Amniotic stem cell (primary cell): ENCODE data around the gene CREB3L1.
"Not testable (repeated sequence)": the region's sequence is repeated elsewhere in the genome, so short reads cannot be mapped to it uniquely, and the experiment has no call there.

Source experiments
- DNase-seq: peaks from one replicate; lab custom pipeline; 2025; lab: John Stamatoyannopoulos, UW

Gene CREB3L1

GRCh38 chr11:46295312-46296058 is 18.0 kb downstream of the CREB3L1 start:
- DNase-seq = peak; percentile 36

DNA sequence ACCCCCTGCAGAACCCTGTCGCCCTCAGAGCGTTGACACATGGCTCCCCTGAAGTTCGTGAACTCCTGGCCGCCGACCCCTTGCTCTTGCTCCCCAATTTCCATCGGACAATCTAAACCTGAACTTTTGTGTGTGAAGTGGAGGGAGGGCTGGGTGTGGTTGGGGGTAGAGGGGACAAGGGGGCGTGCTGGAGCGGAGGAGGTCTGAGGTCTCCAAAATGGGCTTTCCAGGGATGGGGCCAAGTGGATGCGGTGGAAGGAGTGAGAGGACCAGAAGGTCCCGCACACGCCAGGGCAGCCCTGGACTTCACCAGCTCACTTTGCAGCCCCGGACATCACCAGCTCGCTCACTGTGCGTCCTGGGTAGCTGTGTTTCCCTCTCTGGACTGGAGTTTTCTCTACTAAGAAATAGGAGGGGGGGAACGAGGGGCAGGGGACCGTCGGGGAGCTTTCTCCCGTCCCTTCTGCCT is 18.6 kb downstream of the CREB3L1 start:
- DNase-seq = no peak

DNA sequence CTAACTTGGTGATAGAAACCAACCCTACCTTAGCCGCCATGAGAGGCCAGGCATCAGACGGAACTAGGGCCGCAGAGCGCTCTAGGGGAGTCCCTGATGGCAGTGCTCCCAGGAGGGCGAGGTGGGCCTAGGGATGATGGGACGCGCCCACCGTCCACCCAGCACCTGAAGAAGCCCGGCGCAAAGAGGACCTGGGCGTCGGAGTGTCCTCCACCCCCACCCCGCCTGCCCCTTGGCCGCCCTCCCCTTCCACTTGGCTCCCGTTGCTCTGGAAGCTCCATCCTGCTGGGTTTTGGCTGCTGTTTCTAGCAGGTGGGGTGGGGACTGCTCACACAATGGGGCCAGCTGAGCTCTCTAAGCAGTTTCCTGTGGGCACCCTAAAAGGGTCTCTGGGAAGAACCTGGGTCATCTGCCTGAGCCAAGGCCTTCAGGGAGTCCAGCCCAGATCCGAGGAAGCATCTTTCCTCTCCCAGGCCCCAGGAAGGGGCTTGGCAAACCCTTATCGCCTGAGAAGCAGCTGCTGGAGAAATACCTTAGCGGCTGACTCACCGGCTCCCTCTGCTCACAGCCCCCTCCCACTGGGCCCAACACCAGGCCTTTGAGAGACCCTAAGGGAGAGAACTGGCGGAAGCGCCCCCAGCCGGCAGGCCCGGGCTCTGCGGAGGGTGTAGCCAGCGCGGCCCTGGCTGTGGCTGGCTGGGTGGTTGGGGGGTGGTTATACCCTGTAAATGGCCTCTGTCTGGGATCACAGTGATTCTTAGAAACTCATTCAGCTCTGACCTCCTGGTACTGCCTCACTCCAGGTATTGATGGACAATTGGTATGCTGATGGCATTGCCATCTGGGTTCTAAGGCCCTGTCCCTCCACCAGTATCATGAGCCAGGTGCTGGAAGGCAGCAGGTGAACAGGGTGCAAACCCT is 19.3 kb downstream of the CREB3L1 start:
- DNase-seq = peak; percentile 74

- DNase-seq = peak; percentile 55
Observed at GRCh38 chr11:46298699-46299433, 21.4 kb downstream of the CREB3L1 start.

- no peak for DNase-seq
Observed at GRCh38 chr11:46299451-46299961, 22.0 kb downstream of the CREB3L1 start.

DNA sequence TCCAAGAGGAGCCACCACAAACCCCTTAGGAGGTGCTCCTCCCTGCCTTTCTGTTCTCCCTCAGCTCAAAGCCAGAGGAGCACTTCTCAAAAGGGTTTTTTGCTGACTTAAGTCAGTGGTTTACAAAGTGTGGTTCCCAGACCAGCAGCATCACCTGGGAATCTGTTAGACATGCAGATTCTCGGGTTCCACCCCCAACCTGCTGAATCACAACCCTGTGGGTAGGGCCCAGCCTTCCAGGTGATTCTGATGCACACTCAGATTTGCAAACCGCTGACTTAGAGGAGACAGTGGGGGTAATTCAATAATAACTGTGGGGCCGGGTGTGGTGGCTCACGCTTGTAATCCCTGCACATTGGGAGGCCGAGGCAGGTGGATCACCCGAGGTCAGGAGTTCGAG is 22.8 kb downstream of the CREB3L1 start:
- DNase-seq = no peak

GRCh38 chr11:46302866-46303265 is 25.4 kb downstream of the CREB3L1 start:
- no peak for DNase-seq

DNA sequence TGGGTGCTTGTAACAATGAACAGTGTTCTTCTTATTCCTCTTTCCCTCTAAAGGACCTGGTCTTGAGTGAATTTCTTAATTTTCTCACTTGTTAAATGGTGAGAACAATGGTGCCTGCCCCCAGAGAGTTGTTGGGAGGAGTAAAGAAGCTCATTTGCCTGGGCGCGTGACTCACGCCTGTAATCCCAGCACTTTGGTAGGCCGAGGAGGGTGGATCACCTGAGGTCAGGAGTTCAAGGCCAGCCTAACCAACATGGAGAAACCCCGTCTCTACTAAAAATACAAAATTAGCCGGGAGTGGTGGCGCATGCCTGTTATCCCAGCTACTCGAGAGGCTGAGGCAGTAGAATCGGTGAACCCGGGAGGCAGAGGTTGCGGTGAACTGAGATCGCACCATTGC is 26.6 kb downstream of the CREB3L1 start:
- not testable (repeated sequence) for DNase-seq

- DNase-seq = no peak
Observed at GRCh38 chr11:46304605-46305179, 27.2 kb downstream of the CREB3L1 start.

DNA sequence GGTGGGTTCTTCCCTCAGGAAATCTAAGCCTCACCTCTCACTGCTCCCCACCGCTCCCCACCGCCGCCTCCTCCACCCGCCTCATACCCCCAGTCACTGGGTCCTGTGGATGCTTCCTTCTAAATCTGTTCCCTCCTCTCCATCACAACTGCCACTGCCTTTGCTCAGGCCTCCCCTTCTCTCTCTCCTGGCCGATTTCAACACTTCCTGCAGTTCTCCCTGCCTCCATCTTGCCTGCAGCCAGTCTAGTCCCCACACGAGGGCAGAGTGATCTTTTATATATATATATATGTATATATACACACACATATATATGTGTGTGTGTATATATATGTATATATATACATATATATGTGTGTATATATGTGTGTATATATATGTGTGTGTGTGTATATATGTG is 27.8 kb downstream of the CREB3L1 start:
- no peak for DNase-seq

DNA sequence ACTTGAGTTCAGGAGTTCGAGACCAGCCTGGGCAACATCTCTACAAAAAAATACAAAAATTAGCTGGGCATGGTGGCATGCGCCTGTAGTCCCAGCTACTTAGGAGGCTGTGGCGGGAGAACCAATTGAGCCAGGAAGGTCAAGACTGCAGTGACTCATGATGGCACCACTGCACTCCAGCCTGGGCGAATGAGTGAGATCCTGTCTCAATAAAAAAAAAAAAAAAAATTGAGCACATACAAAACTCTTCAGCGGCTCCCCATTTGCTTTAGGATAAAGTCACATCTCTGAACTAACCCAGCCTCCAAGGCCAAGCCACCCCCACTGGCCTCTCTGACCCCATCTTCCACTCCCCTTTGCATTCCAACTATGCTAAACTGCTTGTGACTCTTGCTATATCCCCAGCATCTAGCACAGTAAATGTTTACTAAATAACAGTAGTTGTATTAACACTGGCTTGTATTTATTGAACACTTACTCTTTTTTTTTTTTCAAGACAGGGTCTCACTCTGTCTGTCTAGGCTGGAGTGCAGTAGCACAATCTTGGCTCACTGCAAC is 28.9 kb downstream of the CREB3L1 start:
- no peak for DNase-seq

- no peak for DNase-seq
Observed at GRCh38 chr11:46307369-46307768, 29.9 kb downstream of the CREB3L1 start.

DNA sequence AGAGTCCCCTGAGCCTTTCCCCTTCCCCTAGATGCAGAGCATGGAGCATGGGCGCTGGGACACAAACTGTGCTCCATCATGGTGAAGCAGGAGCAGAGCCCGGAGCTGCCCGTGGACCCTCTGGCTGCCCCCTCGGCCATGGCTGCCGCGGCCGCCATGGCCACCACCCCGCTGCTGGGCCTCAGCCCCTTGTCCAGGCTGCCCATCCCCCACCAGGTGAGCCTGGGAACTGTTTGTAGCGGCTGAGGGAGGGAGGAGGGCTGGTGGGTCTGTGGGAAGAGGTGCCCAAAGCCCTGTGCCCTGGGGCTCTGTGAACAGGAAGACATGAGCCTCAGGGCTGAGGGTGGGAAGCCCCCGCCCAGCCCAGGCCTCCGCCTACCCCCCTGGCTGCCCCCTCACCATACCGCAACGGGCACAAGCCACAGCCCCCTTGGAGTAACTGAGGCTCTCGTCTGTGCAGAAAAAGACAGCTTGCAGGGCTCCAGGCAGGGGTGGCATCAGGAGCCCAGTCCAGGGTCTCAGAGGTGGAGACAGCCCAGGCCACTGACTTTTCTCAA is 30.4 kb downstream of the CREB3L1 start:
- DNase-seq = no peak

DNA sequence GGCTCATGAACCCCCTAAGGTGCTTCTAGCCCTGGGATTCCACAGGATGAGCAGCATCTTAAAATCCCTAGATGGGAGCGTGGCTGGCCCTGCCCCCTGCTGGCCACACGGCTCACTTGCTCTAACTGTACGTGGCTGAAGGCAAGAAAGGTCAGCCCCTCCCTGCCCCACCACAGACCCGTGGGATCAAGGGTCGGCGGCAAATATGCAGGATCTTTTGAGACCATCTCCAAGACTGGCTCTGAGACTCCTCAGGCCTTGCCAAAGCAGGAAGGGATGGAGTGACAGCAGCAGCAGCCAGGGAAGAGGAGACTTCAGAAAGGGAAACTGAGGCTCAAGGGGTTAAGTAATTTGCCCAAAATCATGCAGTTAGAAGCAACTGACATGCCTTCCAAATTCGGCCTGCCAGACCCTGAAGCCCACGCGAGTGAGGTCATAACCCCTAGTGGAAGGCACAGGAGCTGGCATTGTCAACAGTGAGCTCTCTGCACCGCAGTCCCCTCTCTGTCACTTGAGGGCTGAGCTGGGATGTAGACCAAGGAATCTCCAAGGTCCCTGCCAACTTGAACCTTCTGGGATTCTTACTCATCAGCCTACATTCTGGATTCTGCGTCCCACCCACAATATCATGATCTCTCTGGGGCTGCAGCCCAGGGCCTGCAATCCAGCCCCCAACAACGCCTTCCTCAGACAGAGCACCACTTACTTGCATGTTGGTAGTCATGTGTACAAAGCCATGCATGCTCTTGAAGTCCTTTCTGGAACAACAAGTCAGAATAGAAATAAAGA is 31.4 kb downstream of the CREB3L1 start:
- DNase-seq = peak; percentile 23

DNA sequence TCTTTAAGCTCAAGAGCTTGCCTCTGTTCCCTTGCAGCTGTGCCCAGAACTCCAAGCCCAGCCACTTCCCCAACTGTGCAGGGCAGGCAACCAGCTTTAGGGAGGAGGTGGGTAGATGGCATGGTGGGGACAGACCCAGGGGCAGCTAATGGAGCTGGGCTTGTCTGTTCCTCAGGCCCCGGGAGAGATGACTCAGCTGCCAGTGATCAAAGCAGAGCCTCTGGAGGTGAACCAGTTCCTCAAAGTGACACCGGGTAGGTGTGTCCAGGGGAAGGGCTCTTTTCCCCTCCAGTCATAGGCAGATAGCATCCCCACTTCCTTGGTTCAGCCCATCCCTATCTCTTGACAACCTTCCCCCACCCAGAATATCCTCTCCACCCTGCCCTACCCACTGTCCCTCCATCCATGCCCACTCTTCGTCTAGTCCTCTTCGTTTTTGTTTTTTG is 32.4 kb downstream of the CREB3L1 start:
- DNase-seq = no peak

GRCh38 chr11:46315033-46315738 is 37.7 kb downstream of the CREB3L1 start:
- no peak for DNase-seq

GRCh38 chr11:46315783-46316563 is 38.5 kb downstream of the CREB3L1 start:
- DNase-seq = no peak

DNA sequence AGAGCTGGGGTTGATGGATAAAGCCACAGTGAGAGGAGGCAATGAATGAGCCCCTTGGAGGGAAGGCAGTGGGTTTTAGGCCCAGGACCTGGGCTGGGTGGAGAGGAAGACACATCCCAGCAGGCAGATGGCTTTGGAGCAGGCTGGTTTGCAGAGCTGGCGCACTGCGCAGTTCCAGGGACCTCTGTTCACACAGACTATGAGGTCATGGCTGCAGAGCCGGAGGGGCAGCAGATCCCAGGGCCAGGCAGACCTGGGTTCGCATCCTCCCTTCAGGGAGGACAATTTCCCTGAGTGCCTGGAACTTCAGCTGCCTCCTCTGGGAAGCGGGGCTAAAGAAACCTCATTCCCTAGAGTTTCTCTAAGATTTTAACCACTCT is 41.6 kb downstream of the CREB3L1 start:
- DNase-seq = no peak

DNA sequence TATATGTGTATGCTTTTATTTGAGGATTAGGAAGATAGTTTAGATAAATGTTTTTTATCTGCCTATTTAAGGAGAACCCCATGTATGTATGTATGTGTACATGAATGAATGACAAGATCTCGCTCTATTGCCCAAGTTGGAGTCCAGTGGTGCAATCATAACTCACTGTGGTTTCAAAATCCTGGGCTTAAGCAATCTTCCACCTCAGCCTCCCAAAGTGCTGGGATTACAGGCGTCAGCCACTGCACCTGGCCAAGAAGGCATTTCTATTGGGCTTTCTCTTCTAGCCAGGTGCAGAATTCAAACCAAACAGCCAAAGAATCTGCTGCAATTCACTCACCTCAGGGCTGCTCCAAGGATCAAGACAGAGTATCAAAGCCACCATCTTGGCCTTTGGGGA is 44.3 kb downstream of the CREB3L1 start:
- no peak for DNase-seq
